Ascending aorta (tissue), 2 donors: ENCODE results near the gene MRPS6. TPM values are rescaled to one million over a fixed set of nuclear protein-coding genes. Genes with fewer than 3 reads are reported as not detected.

Experiments used
- DNase-seq, 2 donors: peaks; one replicate each; pipeline ENCODE4 v3.0.0-alpha.2; 2019; ENCODE audit warnings: low spot score in 2 of 2
- H3K27ac ChIP-seq, 2 donors: fragments of 200-600 bp; sonication (generic); one replicate each; pipeline ENCODE4 v1.5.1; 2016 to 2017; ENCODE audit warnings: mild to moderate bottlenecking in 1 of 2
- H3K27me3 ChIP-seq: fragments of 200-600 bp; sonication (generic); one replicate; pipeline ENCODE4 v1.5.1; 2017
- H3K36me3 ChIP-seq, 2 donors: fragments of 200-600 bp; sonication (generic); one replicate each; pipeline ENCODE4 v1.5.1; 2016
- H3K4me1 ChIP-seq, 2 donors: fragments of 200-600 bp; sonication (generic); one replicate each; pipeline ENCODE4 v1.5.1; 2016 to 2017; ENCODE audit warnings: mild to moderate bottlenecking in 1 of 2
- H3K4me3 ChIP-seq, 2 donors: fragments of 200-600 bp; sonication (generic); one replicate each; pipeline ENCODE4 v1.5.1; 2016 to 2017; ENCODE audit warnings: mild to moderate bottlenecking in 1 of 2
- H3K9me3 ChIP-seq, 2 donors: fragments of 200-600 bp; sonication (generic); one replicate each; pipeline ENCODE4 v1.5.1; 2016
- intact Hi-C: fragments of 100-400 bp; cut with DNase I; formaldehyde crosslinking; loops from one replicate; pipeline ENCODE4 v1.15.1; 2023
- total RNA-seq: library from RNA; depleted of rRNA; stranded (reverse); fragments of >200 nt; gene quantifications from one replicate; pipeline ENCODE4 v1.1.0, GENCODE V29; 2016
- TF ChIP-seq, protein P1 (sequence below), 3 experiments: fragments of 200-600 bp in 2 of 3; fragments of 450-650 bp in 1 of 3; sonication (generic) in 2 of 3; IDR thresholded peaks; one replicate each; pipeline ENCODE4 v1.5.1; 2016 to 2019; ENCODE audit warnings: antibody characterized with exemption in 3 of 3, mild to moderate bottlenecking in 1 of 3, moderate library complexity in 1 of 3

The MRPS6 gene
- total RNA-seq, 1 donor from 2014 or later = 17.8 TPM

DNA sequence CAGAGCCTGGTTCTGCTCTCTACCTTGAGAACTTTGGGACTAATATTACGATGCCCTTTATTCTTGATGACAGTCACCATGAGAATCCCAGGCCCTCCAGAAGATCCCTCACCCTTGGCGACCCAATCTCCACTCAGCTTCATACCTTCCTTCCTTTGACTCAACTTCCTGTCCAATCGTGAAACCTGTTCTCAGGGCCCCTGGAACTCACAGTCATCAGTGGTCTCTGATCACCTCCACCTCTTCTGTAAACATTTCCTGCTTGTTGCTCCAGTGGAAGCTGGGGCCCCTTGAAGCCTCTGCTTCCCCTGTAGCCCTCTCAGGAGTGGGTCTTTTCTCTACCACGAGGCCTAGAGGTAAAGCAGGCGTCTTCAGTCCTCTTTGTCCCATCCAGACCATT is 79.1 kb downstream of the MRPS6 start:
- Histone ChIP-seq H3K27ac (peak overlapping the region; percentile 46 to 71), H3K4me1 (peaks cover 9 to 42% of the 10 kb centered on the region in 2 donors), H3K36me3 (no peaks in the 10 kb centered on the region), H3K9me3 (no peaks in the 10 kb centered on the region), H3K4me3 (no peak overlapping the region), H3K27me3 (no peaks in the 10 kb centered on the region)
- DNase-seq = peak in 1 of 2 donors; percentile 53
- TF ChIP-seq, protein P1, sequence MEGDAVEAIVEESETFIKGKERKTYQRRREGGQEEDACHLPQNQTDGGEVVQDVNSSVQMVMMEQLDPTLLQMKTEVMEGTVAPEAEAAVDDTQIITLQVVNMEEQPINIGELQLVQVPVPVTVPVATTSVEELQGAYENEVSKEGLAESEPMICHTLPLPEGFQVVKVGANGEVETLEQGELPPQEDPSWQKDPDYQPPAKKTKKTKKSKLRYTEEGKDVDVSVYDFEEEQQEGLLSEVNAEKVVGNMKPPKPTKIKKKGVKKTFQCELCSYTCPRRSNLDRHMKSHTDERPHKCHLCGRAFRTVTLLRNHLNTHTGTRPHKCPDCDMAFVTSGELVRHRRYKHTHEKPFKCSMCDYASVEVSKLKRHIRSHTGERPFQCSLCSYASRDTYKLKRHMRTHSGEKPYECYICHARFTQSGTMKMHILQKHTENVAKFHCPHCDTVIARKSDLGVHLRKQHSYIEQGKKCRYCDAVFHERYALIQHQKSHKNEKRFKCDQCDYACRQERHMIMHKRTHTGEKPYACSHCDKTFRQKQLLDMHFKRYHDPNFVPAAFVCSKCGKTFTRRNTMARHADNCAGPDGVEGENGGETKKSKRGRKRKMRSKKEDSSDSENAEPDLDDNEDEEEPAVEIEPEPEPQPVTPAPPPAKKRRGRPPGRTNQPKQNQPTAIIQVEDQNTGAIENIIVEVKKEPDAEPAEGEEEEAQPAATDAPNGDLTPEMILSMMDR (IDR thresholded peaks at IDR 0.05) = no peak
- intact Hi-C loops = no loop called here

DNA sequence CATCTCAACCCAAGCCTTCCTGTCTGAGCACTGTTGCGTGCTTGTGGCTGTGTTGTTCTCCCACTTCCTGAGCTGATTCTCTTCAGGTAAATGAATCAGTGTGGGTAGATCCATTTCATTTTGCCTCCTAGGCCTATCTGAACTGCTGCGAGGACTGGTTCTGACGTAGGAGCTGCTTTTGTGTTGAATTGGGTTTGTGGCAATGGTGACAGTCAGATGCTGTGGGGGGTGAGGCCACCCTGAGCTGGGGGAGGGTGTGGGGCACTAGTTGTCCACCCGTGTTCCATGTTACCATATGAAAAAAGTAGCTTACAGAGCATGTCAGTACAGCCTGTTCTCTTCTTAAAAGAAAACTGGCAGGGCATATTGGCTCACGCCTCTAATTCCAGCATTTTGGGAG is 81.5 kb downstream of the MRPS6 start:
- H3K4me1 ChIP-seq = peaks cover 4 to 27% of the 10 kb centered on the region in 2 donors
- intact Hi-C loops = no loop called here
- no peaks in the 10 kb centered on the region for H3K9me3 ChIP-seq
- no peaks in the 10 kb centered on the region for H3K27me3 ChIP-seq
- DNase-seq = no peak
- TF ChIP-seq, protein P1 (IDR thresholded peaks at IDR 0.05) = no peak
- H3K4me3 ChIP-seq = no peak overlapping the region
- H3K27ac ChIP-seq = peak overlapping the region; percentile 76 to 80
- no peaks in the 10 kb centered on the region for H3K36me3 ChIP-seq

DNA sequence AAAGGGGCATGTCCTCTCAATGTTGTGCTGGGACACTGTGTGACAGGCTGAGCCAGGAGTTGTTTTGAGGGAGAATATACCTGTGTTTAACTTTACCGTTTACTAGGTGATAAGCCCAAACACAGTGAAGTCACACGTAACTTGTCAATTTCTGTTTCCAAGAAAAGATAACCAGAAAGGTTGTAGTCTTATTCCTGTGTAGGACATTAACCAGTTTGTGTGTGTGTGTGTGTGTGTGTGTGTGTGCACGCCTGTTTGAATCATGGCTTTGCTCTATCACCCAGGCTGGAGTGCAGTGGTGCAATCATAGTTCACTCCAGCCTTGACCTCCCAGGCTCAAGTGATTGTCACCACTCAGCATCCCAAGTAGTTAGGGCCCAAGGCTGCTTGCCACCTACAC is 83.6 kb downstream of the MRPS6 start:
- TF ChIP-seq, protein P1 (IDR thresholded peaks at IDR 0.05) = no peak
- Histone ChIP-seq H3K4me1 (peaks cover 4 to 25% of the 10 kb centered on the region in 2 donors), H3K4me3 (no peak overlapping the region), H3K27ac (peak overlapping the region; percentile 62 to 80), H3K36me3 (no peaks in the 10 kb centered on the region), H3K27me3 (no peaks in the 10 kb centered on the region), H3K9me3 (no peaks in the 10 kb centered on the region)
- intact Hi-C loops = no loop called here
- DNase-seq = no peak

DNA sequence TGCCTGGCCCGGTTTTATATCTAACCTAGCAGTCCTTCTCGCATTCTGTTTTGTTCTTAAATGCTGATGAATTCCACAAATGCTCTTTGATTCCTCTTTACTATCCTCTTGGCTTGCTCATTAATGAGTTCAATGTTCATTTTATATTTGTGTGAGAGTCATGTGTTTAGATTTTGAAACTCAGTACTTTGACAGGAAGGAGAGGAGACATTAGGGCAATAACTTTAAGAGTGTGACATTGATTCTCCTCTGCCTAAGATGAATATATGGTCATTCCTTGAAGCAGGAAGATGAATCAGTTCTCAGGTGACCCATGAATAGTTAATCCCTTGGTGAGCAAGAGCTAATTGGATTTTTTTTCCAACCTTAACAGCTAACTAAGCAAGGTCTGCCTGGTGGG is 84.1 kb downstream of the MRPS6 start:
- TF ChIP-seq, protein P1 (IDR thresholded peaks at IDR 0.05) = no peak
- intact Hi-C loops = no loop called here
- no peaks in the 10 kb centered on the region for H3K27me3 ChIP-seq
- no peaks in the 10 kb centered on the region for H3K9me3 ChIP-seq
- no peak overlapping the region for H3K4me3 ChIP-seq
- H3K27ac ChIP-seq = peak overlapping the region; percentile 62 to 80
- no peak for DNase-seq
- peaks cover 4 to 27% of the 10 kb centered on the region in 2 donors for H3K4me1 ChIP-seq
- no peaks in the 10 kb centered on the region for H3K36me3 ChIP-seq

DNA sequence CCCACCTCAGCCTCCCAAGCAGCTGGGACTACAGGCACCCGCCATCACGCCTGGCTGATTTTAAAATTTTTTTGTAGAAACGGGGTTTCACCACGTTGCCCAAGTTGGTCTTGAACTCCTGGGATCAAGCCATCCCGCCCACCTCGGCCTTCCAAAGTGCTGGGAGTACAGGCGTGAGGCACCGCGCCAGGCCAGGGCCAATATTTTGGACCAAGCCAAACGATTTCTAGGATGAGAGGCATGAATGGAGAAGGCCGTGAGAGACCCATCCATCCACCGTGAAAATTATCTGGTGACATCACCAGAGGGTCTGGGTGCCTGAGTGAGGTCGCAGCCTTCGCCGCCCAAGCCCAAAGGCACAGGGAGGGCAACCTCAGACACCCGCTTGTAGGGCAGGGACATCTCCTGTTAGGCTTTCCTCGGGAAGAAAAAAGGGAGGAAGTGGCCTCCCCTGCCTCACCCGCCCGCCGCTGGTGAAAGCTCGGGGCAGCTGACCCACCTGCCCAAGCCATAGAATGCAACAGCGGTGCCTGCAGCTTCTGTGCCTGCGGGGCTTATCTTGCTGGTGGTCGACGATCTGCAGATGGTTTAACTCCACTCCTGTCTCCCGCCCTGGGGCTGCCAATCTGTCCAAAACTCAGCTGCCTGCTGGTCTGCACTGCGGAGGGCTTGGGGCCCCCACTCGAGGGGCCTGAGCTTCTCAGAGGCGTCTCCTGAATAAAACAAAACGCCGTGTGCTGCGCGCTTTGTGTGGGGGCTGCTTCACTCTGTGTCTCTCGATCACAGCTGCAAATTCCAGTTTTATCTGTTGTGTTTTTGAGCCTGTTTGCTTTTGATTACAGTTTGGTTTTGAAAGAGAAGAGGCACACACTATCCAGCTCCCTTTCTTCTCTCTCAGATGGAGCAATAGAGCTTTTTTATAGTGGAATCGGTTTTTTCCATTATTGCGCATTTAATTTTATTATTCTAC is 85.8 kb downstream of the MRPS6 start:
- Histone ChIP-seq H3K27ac (no peak overlapping the region), H3K4me3 (no peak overlapping the region), H3K27me3 (no peaks in the 10 kb centered on the region), H3K36me3 (no peaks in the 10 kb centered on the region), H3K9me3 (no peaks in the 10 kb centered on the region), H3K4me1 (peaks cover 4 to 29% of the 10 kb centered on the region in 2 donors)
- no peak for DNase-seq
- intact Hi-C loops = no loop called here
- TF ChIP-seq, protein P1 (IDR thresholded peaks at IDR 0.05) = no peak
